GM13976 (cell line): ENCODE results near the gene KLHL29.

Experiments used
- DNase-seq: peaks from one replicate; pipeline ENCODE4 v3.0.0; 2012; ENCODE audit warnings: low spot score
- CTCF ChIP-seq: IDR thresholded peaks from 2 replicates; pipeline ENCODE4 v1.5.1; 2012; ENCODE audit warnings: borderline replicate concordance, mild to moderate bottlenecking; ENCODE audit not compliant: insufficient read depth; ENCODE audit errors: extremely low read depth, missing control alignments, control extremely low read depth
- in situ Hi-C: fragments of 300-500 bp; cut with MboI; formaldehyde crosslinking; loops from one replicate; pipeline ENCODE4 v1.12.0; 2022; ENCODE audit warnings: low sequenced_read_pairs, mixed read lengths, inconsistent platforms; ENCODE audit not compliant: unreplicated experiment

KLHL29 gene

GRCh38 chr2:23520256-23520655 is 135.3 kb downstream of the KLHL29 start:
- in situ Hi-C loops = no loop called here
- no peak for TF ChIP-seq CTCF
- DNase-seq = no peak

GRCh38 chr2:23521060-23521459 is 136.1 kb downstream of the KLHL29 start:
- DNase-seq = no peak
- no peak for TF ChIP-seq CTCF
- in situ Hi-C loops = no loop called here

- no peak for TF ChIP-seq CTCF
- in situ Hi-C loops = no loop called here
- DNase-seq = no peak
These were observed 137.9 kb downstream of the KLHL29 start for GRCh38 chr2:23522726-23523372.

GRCh38 chr2:23523373-23524260 is 138.6 kb downstream of the KLHL29 start:
- in situ Hi-C loops = no loop called here
- no peak for DNase-seq
- no peak for TF ChIP-seq CTCF

GRCh38 chr2:23524261-23524706 is 139.3 kb downstream of the KLHL29 start:
- in situ Hi-C loops = no loop called here
- TF ChIP-seq CTCF = no peak
- DNase-seq = no peak

GRCh38 chr2:23525137-23525765 is 140.3 kb downstream of the KLHL29 start:
- in situ Hi-C loops = no loop called here
- TF ChIP-seq CTCF = no peak
- no peak for DNase-seq
